ENCODE results near the gene PRKG1.
"Not testable (repeated sequence)": the region's sequence is repeated elsewhere in the genome, so short reads cannot be mapped to it uniquely, and the experiment has no call there.

PRKG1 gene

DNA sequence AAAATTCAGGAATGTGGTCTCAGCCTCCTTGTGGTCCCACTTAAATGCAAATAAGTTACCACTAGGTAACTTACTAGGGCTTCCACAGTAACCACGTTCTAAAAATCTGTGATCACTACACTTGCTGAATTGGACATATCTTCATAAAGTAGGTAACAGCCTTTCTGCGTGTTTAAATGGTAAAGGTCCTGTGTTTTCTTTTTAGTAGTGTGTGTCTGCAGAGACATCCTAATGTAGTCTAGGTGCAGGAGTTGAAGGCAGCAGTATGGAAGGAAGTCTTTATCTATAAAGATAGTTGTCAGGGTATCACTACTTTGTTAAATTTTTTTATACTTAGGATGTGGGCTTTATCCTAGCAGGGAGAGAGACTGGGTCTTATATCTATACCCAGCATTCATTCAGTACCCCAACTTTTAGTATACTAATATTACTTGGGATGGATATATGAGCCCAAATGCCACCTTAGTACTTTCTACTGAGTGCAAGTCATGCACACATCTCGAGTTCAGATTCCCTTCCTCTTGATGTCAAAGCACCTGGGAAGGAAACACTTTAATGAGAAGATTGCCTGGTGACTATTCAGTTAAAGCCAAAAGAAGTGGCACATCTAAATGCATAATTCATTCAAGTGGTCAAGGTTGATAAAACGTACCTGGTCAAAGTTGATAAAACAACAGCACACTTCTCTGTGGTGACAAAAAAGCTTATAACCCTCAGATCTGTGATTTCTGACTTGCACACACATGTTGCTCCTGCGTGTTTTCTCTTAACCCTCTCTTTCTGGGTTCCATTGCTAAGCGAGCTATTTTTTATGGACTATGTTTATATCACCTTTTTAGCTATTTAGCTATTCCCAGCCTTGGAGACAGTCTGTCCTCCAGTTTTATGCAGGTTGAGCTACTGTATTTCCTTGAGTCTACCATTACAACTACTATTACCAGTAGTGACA, 958.7 kb downstream of the PRKG1 start:
- DNase-seq = no peak

DNA sequence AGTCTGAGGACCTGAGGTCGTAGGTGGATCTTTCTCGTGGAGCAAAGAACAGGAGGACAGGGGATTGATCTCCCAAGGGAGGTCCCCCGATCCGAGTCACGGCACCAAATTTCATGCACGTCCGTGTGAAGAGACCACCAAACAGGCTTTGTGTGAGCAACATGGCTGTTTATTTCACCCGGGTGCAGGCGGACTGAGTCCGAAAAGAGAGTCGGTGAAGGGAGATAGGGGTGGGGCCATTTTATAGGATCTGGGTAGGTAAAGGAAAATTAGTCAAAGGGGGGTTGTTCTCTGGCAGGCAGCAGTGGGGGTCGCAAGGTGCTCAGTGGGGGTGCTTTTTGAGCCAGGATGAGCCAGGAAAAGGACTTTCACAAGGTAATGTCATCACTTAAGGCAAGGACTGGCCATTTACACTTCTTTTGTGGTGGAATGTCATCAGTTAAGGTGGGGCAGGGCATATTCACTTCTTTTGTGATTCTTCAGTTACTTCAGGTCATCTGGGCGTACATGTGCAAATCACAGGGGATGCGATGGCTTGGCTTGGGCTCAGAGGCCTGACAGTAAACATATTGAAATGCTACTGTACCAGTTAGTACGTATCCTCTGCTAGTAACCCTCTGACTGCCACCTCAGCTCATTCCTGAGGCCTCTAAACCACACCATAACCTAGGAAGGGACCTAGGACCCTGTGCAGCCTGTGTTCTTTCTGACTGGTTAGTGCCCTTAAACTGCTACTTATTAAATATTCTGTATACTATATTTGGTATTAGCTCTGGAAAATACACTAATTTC, 964.9 kb downstream of the PRKG1 start:
- not testable (repeated sequence) for DNase-seq

DNA sequence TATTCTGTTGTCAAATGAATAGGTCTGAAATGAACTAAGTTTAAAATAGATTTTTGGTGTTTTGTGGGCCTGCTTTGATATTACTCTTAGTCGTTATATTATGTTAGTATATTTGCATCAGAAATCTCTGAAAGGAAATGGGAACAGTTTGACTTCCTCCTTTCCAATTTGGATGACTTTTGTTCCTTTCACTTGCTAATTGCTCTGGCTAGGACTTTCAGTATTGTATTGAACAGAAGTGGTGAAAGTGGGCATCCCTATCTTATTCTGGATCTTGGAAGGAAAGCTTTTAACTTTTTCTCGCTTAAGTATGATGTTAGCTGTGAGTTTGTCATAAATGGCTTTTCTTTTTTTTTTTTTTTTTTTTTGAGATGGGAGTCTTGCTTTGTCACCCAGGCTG, 966.2 kb downstream of the PRKG1 start:
- DNase-seq = no peak

- DNase-seq = no peak
These were observed 969.5 kb downstream of the PRKG1 start for GRCh38 chr10:52043811-52044210.

DNA sequence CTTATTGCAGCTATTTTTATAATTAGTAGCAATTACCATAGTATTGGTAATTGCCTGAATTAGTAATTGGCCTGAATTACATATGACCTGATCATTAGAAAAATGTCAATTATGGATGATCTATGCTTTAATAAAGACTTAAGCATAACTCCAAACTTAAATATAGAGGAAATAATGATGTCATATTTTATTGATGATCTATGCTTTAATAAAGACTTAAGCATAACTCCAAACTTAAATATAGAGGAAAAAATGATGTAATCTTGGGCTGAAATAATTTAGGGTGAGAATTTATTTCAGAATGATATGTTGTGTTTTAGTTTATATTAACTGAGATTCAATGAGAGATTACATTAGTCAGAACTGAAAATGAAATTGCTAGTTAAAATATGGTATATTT, 973.8 kb downstream of the PRKG1 start:
- DNase-seq = no peak

- no peak for DNase-seq
These were observed 976.3 kb downstream of the PRKG1 start for GRCh38 chr10:52050429-52051047.

GRCh38 chr10:52053497-52053896, 979.2 kb downstream of the PRKG1 start:
- no peak for DNase-seq

DNA sequence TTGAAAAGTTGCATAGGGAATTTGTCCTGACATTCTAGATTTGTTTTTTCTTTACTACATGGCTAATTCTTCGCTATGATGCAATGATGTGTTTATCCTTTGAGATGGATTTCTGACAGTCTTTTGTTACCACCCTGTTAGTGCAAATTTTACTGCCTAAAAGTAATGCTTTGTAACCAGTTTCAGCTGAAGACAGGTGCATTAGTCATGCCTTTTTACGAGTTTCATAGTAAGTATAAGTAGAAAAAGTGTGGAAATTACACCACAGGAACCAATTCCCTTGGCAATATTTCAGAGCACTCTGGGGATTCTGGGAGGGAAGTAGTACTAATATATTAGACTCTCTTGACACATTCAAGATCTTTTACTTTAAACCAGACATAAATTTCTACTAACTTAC, 982.0 kb downstream of the PRKG1 start:
- DNase-seq = no peak

GRCh38 chr10:52059089-52059488, 984.8 kb downstream of the PRKG1 start:
- no peak for DNase-seq

DNA sequence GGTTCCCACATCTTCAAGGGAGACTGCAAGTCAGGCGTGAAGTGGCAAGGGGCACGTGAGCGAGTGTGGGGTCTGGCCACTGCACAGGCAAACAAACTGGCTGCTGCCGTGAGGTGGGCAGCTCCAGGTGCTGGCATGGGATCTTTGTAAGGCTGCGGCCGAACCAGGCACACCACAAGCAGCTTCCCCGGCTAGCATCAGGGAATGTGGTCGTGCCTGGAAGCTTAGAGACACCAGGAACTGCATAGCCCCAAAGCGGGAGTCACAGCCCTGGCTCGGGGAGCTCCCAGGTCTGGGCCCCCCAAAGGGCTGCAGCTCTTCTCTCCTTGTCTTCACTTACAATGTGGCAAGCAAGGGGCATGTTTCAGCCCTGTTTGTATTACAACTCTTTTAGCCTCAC, 988.9 kb downstream of the PRKG1 start:
- DNase-seq = no peak

GRCh38 chr10:52064084-52064845, 990.0 kb downstream of the PRKG1 start:
- DNase-seq = no peak

DNA sequence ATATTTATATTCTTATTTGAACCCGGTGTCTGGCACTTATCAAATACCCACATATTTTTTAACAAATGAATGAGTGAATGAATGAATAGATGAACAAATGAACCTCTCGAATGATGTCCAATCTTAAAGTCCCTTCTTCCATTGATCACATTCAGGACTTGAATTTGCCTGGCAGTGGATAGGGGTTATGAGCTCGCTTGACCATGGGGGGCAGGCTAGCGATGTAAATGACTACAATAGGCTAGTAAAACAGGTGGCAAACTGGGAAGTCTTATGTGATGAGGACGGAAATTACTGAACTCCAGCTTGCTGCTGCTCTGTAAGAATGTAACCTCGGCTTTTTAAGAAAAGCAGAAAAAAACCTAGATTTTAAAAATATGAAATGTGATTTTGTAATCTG, 992.1 kb downstream of the PRKG1 start:
- no peak for DNase-seq

DNA sequence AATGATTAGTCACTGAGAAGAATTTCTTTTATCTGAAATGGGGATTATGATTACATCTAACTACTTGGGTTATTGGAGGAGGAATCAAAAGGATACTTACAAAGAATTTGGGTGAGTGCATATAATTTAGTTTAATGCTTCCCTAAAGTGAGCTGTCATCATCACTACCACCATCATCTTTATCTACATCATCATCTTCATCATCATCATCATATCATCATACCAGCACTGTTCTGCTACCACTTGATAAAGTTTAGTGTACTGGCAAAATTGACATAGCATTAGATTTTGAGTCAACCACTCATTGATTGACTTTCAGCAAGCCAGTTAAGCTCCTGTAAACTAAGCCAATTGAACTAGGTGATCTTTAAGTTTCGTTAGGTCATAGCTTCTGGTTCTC, 994.2 kb downstream of the PRKG1 start:
- DNase-seq = no peak

DNA sequence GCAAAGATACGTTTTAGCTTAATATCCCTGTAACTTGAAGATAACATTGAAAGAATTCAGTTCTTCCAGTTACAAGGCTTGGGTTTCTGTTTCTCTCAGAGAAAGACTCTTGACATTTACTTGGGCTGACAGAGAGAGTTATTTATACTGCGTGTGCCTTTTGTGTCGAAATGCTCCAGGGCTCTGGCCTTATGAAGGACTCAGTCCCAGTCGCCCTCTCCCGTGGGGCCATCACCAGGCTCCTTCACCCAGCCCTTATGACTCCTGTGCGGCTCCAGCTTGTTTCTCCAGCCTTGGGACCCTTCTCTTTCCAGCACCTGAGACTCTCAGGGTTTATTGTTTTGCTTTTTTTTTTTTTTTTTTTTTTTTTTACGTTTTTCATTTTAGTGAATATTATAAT, 997.5 kb downstream of the PRKG1 start:
- DNase-seq = no peak

GRCh38 chr10:52074505-52075026, 1000.3 kb downstream of the PRKG1 start:
- no peak for DNase-seq

- no peak for DNase-seq
These were observed 1003.5 kb downstream of the PRKG1 start for GRCh38 chr10:52077814-52078213.

DNA sequence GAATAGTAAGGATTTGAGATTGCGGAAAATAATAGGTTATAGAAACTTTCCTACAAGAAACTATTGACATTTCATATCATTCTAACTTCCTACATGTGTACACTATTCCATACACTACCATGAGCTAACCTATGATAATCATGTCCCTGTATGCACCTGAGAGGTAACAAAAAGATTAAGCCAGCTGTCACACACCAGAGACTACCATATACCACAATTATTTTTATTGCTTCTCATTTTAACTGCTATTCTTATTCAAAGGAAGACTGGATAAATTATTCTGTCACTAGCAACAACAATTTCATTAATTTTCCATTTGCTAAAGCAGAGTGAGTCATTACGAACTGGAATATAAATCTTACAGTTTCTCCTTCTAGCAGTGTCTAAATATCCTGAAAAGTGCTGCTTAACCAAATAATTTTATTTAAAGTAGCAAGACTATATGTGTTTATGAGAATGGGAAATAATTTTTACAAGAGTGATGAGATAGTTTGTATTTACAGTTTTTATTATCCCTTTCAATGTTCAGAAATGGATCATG, 1004.2 kb downstream of the PRKG1 start:
- no peak for DNase-seq

GRCh38 chr10:52082307-52082706, 1008.0 kb downstream of the PRKG1 start:
- no peak for DNase-seq

DNA sequence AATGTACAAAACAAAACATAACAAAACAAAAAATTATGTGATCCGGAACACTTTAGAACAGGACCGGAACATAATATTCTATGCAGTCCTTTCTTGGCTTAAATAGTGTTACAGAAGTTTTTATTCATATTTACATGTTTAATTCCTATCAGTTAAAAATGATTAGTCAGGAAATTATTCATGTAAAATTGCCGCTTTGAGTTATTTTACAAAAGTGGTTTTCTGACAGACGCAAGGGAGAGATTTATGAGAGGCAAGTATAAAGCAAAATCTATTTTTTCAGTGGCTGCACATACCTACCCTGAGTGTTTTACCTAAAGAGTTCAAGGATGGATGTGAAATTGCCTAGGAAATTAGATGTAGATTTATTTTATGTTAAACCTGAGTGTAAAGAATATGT, 1009.1 kb downstream of the PRKG1 start:
- DNase-seq = no peak

GRCh38 chr10:52092390-52092789, 1018.1 kb downstream of the PRKG1 start:
- DNase-seq = no peak

DNA sequence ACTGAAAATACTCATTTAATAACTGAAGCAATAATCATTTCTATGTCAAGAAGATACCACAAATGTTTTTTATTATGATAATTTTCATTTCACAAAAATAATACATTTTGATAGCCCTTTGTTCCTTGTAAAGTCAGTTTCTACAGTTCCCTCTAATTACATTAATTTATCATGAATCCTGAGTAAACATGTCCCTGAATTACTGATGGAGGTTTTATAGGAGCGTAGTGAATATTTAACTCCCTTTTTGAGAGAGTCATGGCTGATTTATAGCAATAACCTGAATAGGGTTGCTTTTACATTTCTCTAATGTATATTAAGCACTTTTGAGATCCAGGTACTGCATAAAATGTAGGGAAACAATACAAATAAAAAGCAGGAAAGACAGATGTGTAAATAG, 1023.8 kb downstream of the PRKG1 start:
- DNase-seq = no peak

DNA sequence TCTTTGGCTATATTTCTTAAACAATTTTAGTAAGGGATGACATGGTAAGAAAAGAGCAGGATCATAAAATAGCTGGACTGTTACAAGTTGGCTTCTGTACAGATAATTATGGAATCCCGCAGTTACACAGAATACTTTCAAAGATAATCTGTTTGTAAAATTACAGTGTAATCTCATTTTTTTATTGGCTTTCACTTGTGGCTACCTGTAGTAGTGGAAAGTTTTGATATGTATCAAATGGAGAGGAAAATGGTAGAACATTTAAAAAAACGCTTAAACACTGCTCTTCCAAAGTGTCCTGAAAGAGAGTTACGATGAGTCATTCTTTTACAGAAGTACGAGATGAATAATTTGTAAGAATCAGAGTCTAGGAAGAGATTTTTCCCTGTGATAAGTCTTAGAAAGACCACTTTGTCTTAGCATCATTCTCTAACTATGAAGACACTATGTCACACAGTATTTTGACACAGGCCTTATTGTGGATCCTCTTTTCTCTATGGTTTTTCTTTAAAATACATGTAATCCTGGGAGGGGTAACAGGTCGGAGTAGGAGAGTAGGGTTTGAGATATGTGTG, 1024.8 kb downstream of the PRKG1 start:
- DNase-seq = no peak
